ENCODE data around the gene NT5C1B.

Gene NT5C1B

GRCh38 chr2:18626256-18626668 lies 36.9 kb upstream of the NT5C1B start:
- no peak for TF ChIP-seq CTCF (conservative IDR thresholded peaks at IDR 0.05; ENCODE audit: control insufficient read depth, insufficient read depth, low read depth, low read length)
- no peak overlapping the region for H3K4me3 ChIP-seq (ENCODE audit: control insufficient read depth, low read depth, low read length)
- DNase-seq (ENCODE audit: low read depth) = peak; percentile 70

- no peak for TF ChIP-seq CTCF (conservative IDR thresholded peaks at IDR 0.05; ENCODE audit: control insufficient read depth, insufficient read depth, low read depth, low read length)
- DNase-seq (ENCODE audit: low read depth) = peak; percentile 15
- no peak overlapping the region for H3K4me3 ChIP-seq (ENCODE audit: control insufficient read depth, low read depth, low read length)
These were observed 36.2 kb upstream of the NT5C1B start for GRCh38 chr2:18625563-18625962.

GRCh38 chr2:18623782-18624181 lies 34.4 kb upstream of the NT5C1B start:
- peak; percentile 82 for DNase-seq (ENCODE audit: low read depth)
- TF ChIP-seq CTCF (conservative IDR thresholded peaks at IDR 0.05; ENCODE audit: control insufficient read depth, insufficient read depth, low read depth, low read length) = no peak
- H3K4me3 ChIP-seq (ENCODE audit: control insufficient read depth, low read depth, low read length) = no peak overlapping the region

- TF ChIP-seq CTCF (conservative IDR thresholded peaks at IDR 0.05; ENCODE audit: control insufficient read depth, insufficient read depth, low read depth, low read length) = no peak
- no peak overlapping the region for H3K4me3 ChIP-seq (ENCODE audit: control insufficient read depth, low read depth, low read length)
- no peak for DNase-seq (ENCODE audit: low read depth)
These were observed 31.7 kb upstream of the NT5C1B start for GRCh38 chr2:18620867-18621632.

GRCh38 chr2:18619091-18619490 lies 29.7 kb upstream of the NT5C1B start:
- no peak overlapping the region for H3K4me3 ChIP-seq (ENCODE audit: control insufficient read depth, low read depth, low read length)
- no peak for DNase-seq (ENCODE audit: low read depth)
- TF ChIP-seq CTCF (conservative IDR thresholded peaks at IDR 0.05; ENCODE audit: control insufficient read depth, insufficient read depth, low read depth, low read length) = no peak

GRCh38 chr2:18614041-18614440 lies 24.7 kb upstream of the NT5C1B start:
- TF ChIP-seq CTCF (conservative IDR thresholded peaks at IDR 0.05; ENCODE audit: control insufficient read depth, insufficient read depth, low read depth, low read length) = no peak
- DNase-seq (ENCODE audit: low read depth) = no peak
- H3K4me3 ChIP-seq (ENCODE audit: control insufficient read depth, low read depth, low read length) = no peak overlapping the region
